Esophagus muscularis mucosa (tissue), 4 donors: ENCODE data around the gene DMAC2L. TPM values are rescaled to one million over a fixed set of nuclear protein-coding genes. Genes with fewer than 3 reads are reported as not detected.

Experiments used
- DNase-seq: peaks from one replicate; pipeline ENCODE4 v3.0.0-alpha.2; 2017; ENCODE audit errors: extremely low spot score
- H3K27ac ChIP-seq, 4 donors: fragments of 200-600 bp; sonication (generic); replicated peaks in 1 of 4; 1 replicate in 3 of 4; 2 replicates in 1 of 4; pipeline ENCODE4 v1.5.1; 2016 to 2019; ENCODE audit warnings: mild to moderate bottlenecking in 1 of 4
- H3K27me3 ChIP-seq, 4 donors: fragments of 200-600 bp; sonication (generic); one replicate each; pipeline versions ENCODE4 v1.5.1 to v1.6.0; 2016 to 2019
- H3K36me3 ChIP-seq, 4 donors: fragments of 200-600 bp; sonication (generic); one replicate each; pipeline ENCODE4 v1.5.1; 2016 to 2019
- H3K4me1 ChIP-seq, 4 donors: fragments of 200-600 bp; sonication (generic); one replicate each; pipeline ENCODE4 v1.5.1; 2016 to 2019
- H3K4me3 ChIP-seq, 4 donors: fragments of 200-600 bp; sonication (generic); 1 replicate in 2 of 4; 2 replicates in 2 of 4; pipeline ENCODE4 v1.5.1; 2016 to 2019; ENCODE audit warnings: mild to moderate bottlenecking in 4 of 4, moderate library complexity in 1 of 4
- H3K9me3 ChIP-seq, 4 donors: fragments of 200-600 bp; sonication (generic); 1 replicate in 3 of 4; 2 replicates in 1 of 4; pipeline ENCODE4 v1.5.1; 2016 to 2019
- CTCF ChIP-seq, 3 experiments: fragments of 200-600 bp in 2 of 3; fragments of 450-650 bp in 1 of 3; sonication (generic) in 2 of 3; IDR thresholded peaks; one replicate each; pipeline ENCODE4 v1.5.1; 2017 to 2019; ENCODE audit warnings: antibody characterized with exemption in 3 of 3, mild to moderate bottlenecking in 2 of 3, moderate library complexity in 1 of 3
- EP300 ChIP-seq: sonication (generic); formaldehyde crosslinking; IDR thresholded peaks from one replicate; pipeline ENCODE4 v1.6.1; 2017; ENCODE audit warnings: antibody characterized with exemption
- POLR2A ChIP-seq: fragments of 450-650 bp; IDR thresholded peaks from one replicate; pipeline ENCODE4 v1.6.1; 2017; ENCODE audit warnings: antibody characterized with exemption, moderate library complexity, mild to moderate bottlenecking, low read depth
- POLR2AphosphoS5 ChIP-seq, 2 donors: sonication (generic); formaldehyde crosslinking; IDR thresholded peaks; one replicate each; pipeline ENCODE4 v1.6.1; 2017; ENCODE audit warnings: antibody characterized with exemption in 2 of 2
- WGBS: methylation state at CpG from one replicate; pipeline ENCODE4 v1.1.5; 2018; 5-methylcytosine and 5-hydroxymethylcytosine counted together
- intact Hi-C: fragments of 100-400 bp; cut with DNase I; formaldehyde crosslinking; loops from one replicate; pipeline ENCODE4 v1.15.1; 2023
- total RNA-seq, 4 donors: library from RNA; depleted of rRNA; stranded (reverse); fragments of >200 nt; gene quantifications; one replicate each; pipeline versions ENCODE4 v1.1.0 to v1.2.1, GENCODE V29; 2016

The DMAC2L gene
- total RNA-seq, 4 donors from 2014 or later: 9.9 to 33.6 (median 14.6) TPM

- H3K36me3 ChIP-seq: no peaks in the 10 kb centered on the region
- TF ChIP-seq POLR2AphosphoS5 (IDR thresholded peaks at IDR 0.05): no peak
- TF ChIP-seq EP300: no peak
- TF ChIP-seq POLR2A: no peak
- no peak for TF ChIP-seq CTCF (IDR thresholded peaks at IDR 0.05)
- intact Hi-C loops: loop anchor here (10.0 kb wide), 1 partner anchor 46 kb away; the partner anchor contains the start of gene CDKL1
- H3K27me3 ChIP-seq: no peaks in the 10 kb centered on the region
- H3K4me1 ChIP-seq: peaks cover 7 to 42% (median 37%) of the 10 kb centered on the region in 4 donors
- no peak overlapping the region for H3K27ac ChIP-seq
- H3K9me3 ChIP-seq: no peaks in the 10 kb centered on the region
- DNase-seq: no peak
- no peak overlapping the region for H3K4me3 ChIP-seq
Measured at GRCh38 chr14:50348933-50349332, 36.8 kb downstream of the DMAC2L start.

- Histone ChIP-seq H3K27me3 (no peaks in the 10 kb centered on the region), H3K4me3 (no peak overlapping the region), H3K27ac (no peak overlapping the region), H3K4me1 (peaks cover 6 to 22% (median 17%) of the 10 kb centered on the region in 4 donors), H3K9me3 (no peaks in the 10 kb centered on the region), H3K36me3 (no peaks in the 10 kb centered on the region)
- no peak for DNase-seq
- intact Hi-C loops: no loop called here
- TF ChIP-seq POLR2AphosphoS5 (IDR thresholded peaks at IDR 0.05): no peak
- no peak for TF ChIP-seq CTCF (IDR thresholded peaks at IDR 0.05)
- no peak for TF ChIP-seq EP300
- TF ChIP-seq POLR2A: no peak
- WGBS: 83% methylated on average over 2 of the region's 2 CpGs
Measured at GRCh38 chr14:50350975-50351374, 38.9 kb downstream of the DMAC2L start.

- H3K4me1 ChIP-seq: peaks cover 4 to 14% (median 8%) of the 10 kb centered on the region in 4 donors
- peaks cover 0 to 2% (median 0%) of the 10 kb centered on the region in 4 donors for H3K36me3 ChIP-seq
- DNase-seq: no peak
- H3K27ac ChIP-seq: no peak overlapping the region
- WGBS: 59% methylated on average over 4 of the region's 4 CpGs
- no peak overlapping the region for H3K4me3 ChIP-seq
- H3K9me3 ChIP-seq: no peaks in the 10 kb centered on the region
- intact Hi-C loops: no loop called here
- no peaks in the 10 kb centered on the region for H3K27me3 ChIP-seq
- TF ChIP-seq POLR2A: no peak
- no peak for TF ChIP-seq POLR2AphosphoS5 (IDR thresholded peaks at IDR 0.05)
- TF ChIP-seq EP300: no peak
- no peak for TF ChIP-seq CTCF (IDR thresholded peaks at IDR 0.05)
Measured at GRCh38 chr14:50352584-50352983, 40.5 kb downstream of the DMAC2L start.

DNA sequence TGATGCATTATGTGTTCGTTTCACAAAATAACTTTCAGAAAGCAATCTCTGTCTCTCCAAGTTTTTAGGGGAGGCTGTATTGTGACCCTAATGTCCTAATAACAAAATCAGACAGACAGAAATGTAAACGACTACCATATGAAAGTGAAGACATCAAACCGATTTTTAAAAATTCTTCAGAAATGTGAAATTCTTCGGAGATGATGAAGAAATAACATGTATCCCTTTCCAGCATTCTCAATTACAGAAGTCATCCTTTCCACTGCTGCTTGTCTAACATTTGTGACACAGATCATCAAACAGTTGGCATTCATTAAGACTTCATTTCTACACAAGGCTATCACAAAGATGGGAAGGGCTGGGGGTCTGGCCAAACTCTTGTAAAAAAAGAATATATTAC, 41.0 kb downstream of the DMAC2L start:
- H3K27me3 ChIP-seq: no peaks in the 10 kb centered on the region
- intact Hi-C loops: no loop called here
- H3K9me3 ChIP-seq: no peaks in the 10 kb centered on the region
- H3K27ac ChIP-seq: no peak overlapping the region
- peaks cover 0 to 7% (median 0%) of the 10 kb centered on the region in 4 donors for H3K36me3 ChIP-seq
- DNase-seq: no peak
- H3K4me3 ChIP-seq: no peak overlapping the region
- peaks cover 0 to 9% (median 3%) of the 10 kb centered on the region in 4 donors for H3K4me1 ChIP-seq
- TF ChIP-seq POLR2A (no peak), POLR2AphosphoS5 (IDR thresholded peaks at IDR 0.05) (no peak)
- WGBS: 84% methylated on average over 4 of the region's 4 CpGs

DNA sequence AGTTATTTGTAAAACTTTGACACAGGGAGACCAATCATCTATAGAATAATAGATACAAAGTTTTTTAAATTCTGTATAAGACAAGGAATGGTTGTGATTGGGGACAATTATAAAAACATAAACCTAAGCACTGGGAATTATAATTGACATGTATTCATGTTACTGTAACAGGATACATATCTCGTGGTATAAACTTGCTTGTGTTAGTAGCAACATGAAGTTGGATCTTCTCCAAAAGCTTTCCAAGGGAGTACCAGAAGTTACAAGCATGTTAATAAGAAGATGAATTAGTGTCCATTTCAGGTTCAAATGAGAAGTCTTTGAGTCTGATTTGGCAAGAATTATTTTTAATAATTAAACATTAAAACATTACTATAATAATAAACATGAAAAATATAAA, 42.4 kb downstream of the DMAC2L start:
- H3K4me3 ChIP-seq: no peak overlapping the region
- intact Hi-C loops: no loop called here
- H3K4me1 ChIP-seq: peaks cover 0 to 4% (median 2%) of the 10 kb centered on the region in 4 donors
- no peaks in the 10 kb centered on the region for H3K27me3 ChIP-seq
- no peak overlapping the region for H3K27ac ChIP-seq
- H3K36me3 ChIP-seq: peaks cover 0 to 10% (median 0%) of the 10 kb centered on the region in 4 donors
- TF ChIP-seq POLR2A (no peak), POLR2AphosphoS5 (IDR thresholded peaks at IDR 0.05) (no peak), CTCF (IDR thresholded peaks at IDR 0.05) (no peak), EP300 (no peak)
- no peak for DNase-seq
- WGBS: 0% methylated on average over 1 of the region's 1 CpG
- H3K9me3 ChIP-seq: no peaks in the 10 kb centered on the region
